ENCODE data around the gene PPP1R9B.

DNA sequence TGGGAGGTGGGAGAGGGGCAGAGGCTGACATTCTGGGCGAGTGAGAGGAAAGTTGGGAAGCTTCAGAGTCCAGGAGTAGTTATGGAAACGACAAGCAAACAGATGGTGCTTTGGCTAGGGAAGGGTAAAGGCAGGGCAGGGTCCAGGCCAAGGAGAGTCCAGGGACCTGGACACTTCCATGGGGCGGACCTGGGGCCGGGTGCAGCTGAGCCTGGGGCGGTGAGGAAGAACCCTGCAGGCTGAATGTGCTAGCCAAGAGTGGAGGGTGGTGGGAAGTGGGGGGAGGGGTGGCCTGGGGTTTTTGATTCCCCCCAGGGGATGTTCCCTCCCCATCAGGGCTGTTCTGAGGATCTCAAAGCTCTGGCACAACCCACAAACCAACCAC, 2.6 kb downstream of the PPP1R9B start:
- TF ChIP-seq, protein P1, sequence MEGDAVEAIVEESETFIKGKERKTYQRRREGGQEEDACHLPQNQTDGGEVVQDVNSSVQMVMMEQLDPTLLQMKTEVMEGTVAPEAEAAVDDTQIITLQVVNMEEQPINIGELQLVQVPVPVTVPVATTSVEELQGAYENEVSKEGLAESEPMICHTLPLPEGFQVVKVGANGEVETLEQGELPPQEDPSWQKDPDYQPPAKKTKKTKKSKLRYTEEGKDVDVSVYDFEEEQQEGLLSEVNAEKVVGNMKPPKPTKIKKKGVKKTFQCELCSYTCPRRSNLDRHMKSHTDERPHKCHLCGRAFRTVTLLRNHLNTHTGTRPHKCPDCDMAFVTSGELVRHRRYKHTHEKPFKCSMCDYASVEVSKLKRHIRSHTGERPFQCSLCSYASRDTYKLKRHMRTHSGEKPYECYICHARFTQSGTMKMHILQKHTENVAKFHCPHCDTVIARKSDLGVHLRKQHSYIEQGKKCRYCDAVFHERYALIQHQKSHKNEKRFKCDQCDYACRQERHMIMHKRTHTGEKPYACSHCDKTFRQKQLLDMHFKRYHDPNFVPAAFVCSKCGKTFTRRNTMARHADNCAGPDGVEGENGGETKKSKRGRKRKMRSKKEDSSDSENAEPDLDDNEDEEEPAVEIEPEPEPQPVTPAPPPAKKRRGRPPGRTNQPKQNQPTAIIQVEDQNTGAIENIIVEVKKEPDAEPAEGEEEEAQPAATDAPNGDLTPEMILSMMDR (IDR thresholded peaks at IDR 0.05), result no peak
- TF ChIP-seq EZH2 (IDR thresholded peaks at IDR 0.05; ENCODE audit: borderline replicate concordance, insufficient read depth, low read depth, low read length, poor library complexity, severe bottlenecking), result no peak
